Astrocyte (in vitro differentiated cells and primary cell): ENCODE data around the gene TRAPPC12.

Experiments
- CTCF ChIP-seq: IDR thresholded peaks from 2 replicates; pipeline ENCODE4 v1.5.1; 2011; ENCODE audit warnings: low read depth, mild to moderate bottlenecking, inconsistent platforms, low read length, moderate library complexity; ENCODE audit not compliant: insufficient read depth
- EZH2 ChIP-seq: IDR thresholded peaks from 2 replicates; pipeline ENCODE4 v1.6.1; 2012; ENCODE audit warnings: mild to moderate bottlenecking, low read length, inconsistent platforms; ENCODE audit not compliant: insufficient read depth

GRCh38 chr2:3377279-3377611 lies 2.2 kb upstream of the TRAPPC12 start:
- TF ChIP-seq CTCF (no peak), EZH2 (no peak)
